Measurements from ENCODE around the gene SPATA17. TPM values are rescaled to one million over a fixed set of nuclear protein-coding genes. Genes with fewer than 3 reads are reported as not detected.

The SPATA17 gene
- total RNA-seq, 1 donor from 2014 or later, result not detected

- TF ChIP-seq POLR2AphosphoS5 (IDR thresholded peaks at IDR 0.05; ENCODE audit: insufficient read depth in 1 of 2, low read depth in 1 of 2) (no peak), POLR2A (IDR thresholded peaks at IDR 0.05) (no peak)
- TF ChIP-seq, protein P1, sequence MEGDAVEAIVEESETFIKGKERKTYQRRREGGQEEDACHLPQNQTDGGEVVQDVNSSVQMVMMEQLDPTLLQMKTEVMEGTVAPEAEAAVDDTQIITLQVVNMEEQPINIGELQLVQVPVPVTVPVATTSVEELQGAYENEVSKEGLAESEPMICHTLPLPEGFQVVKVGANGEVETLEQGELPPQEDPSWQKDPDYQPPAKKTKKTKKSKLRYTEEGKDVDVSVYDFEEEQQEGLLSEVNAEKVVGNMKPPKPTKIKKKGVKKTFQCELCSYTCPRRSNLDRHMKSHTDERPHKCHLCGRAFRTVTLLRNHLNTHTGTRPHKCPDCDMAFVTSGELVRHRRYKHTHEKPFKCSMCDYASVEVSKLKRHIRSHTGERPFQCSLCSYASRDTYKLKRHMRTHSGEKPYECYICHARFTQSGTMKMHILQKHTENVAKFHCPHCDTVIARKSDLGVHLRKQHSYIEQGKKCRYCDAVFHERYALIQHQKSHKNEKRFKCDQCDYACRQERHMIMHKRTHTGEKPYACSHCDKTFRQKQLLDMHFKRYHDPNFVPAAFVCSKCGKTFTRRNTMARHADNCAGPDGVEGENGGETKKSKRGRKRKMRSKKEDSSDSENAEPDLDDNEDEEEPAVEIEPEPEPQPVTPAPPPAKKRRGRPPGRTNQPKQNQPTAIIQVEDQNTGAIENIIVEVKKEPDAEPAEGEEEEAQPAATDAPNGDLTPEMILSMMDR (IDR thresholded peaks at IDR 0.05), result no peak
- intact Hi-C loops (cut with DNase I), result no loop called here
- no peaks in the 10 kb centered on the region for H3K4me1 ChIP-seq
These were observed 72.2 kb downstream of the SPATA17 start for GRCh38 chr1:217703326-217703725.

DNA sequence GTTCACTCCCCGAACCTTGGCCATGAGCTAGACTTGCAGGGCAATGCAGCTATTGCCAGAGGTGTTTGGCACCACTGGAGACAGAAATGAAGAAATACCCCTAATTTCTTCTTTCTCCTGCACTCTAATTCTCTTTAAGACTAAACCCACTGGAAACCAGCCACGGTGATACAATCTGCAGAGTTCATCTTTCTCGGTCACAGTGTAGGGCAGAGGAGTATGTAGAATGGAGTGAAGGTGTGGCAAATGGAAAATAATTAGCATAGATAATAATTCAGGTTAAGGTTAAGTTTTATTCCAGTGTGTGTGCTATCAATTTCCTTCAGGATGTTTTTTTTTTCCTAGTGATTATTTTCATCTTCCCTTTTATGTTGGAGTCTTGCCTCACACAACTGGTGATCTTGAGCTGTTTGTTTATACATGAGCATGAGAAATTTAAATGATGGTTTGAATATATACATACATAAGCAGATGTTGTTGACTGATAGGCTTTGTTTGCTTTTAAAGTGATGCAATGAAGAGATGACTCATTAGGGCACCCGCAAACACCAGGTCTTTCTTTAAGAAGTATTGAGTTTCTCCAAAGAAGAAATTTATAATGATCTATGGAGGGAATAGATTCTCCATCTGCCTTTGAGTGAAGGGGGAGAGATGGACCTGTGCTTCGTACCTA is 81.9 kb downstream of the SPATA17 start:
- no peaks in the 10 kb centered on the region for H3K4me1 ChIP-seq
- no peak overlapping the region for H3K27ac ChIP-seq
- H3K36me3 ChIP-seq, result no peaks in the 10 kb centered on the region
- H3K4me3 ChIP-seq, result no peak overlapping the region
- H3K27me3 ChIP-seq, result no peaks in the 10 kb centered on the region
- DNase-seq (ENCODE audit: extremely low spot score in 2 of 2), result no peak
- no peaks in the 10 kb centered on the region for H3K9me3 ChIP-seq
- TF ChIP-seq POLR2A (IDR thresholded peaks at IDR 0.05) (no peak), POLR2AphosphoS5 (IDR thresholded peaks at IDR 0.05; ENCODE audit: insufficient read depth in 1 of 2, low read depth in 1 of 2) (no peak)
- TF ChIP-seq, protein P1 (IDR thresholded peaks at IDR 0.05), result no peak
- intact Hi-C loops (cut with DNase I), result no loop called here

More at GRCh38 chr1:217703326-217703725, 72.2 kb downstream of the SPATA17 start:
- Histone ChIP-seq H3K27me3 (no peaks in the 10 kb centered on the region), H3K9me3 (no peaks in the 10 kb centered on the region), H3K27ac (no peak overlapping the region), H3K4me3 (no peak overlapping the region), H3K36me3 (no peaks in the 10 kb centered on the region)
- DNase-seq (ENCODE audit: extremely low spot score in 2 of 2), result no peak

GRCh38 chr1:217715681-217716080 is 84.5 kb downstream of the SPATA17 start:
- no peak overlapping the region for H3K4me3 ChIP-seq
- intact Hi-C loops (cut with DNase I), result no loop called here
- no peaks in the 10 kb centered on the region for H3K27me3 ChIP-seq
- no peak for TF ChIP-seq POLR2AphosphoS5 (IDR thresholded peaks at IDR 0.05; ENCODE audit: insufficient read depth in 1 of 2, low read depth in 1 of 2)
- TF ChIP-seq POLR2A (IDR thresholded peaks at IDR 0.05), result no peak
- no peaks in the 10 kb centered on the region for H3K9me3 ChIP-seq
- H3K4me1 ChIP-seq, result no peaks in the 10 kb centered on the region
- no peak for DNase-seq (ENCODE audit: extremely low spot score in 2 of 2)
- H3K27ac ChIP-seq, result no peak overlapping the region
- no peaks in the 10 kb centered on the region for H3K36me3 ChIP-seq

DNA sequence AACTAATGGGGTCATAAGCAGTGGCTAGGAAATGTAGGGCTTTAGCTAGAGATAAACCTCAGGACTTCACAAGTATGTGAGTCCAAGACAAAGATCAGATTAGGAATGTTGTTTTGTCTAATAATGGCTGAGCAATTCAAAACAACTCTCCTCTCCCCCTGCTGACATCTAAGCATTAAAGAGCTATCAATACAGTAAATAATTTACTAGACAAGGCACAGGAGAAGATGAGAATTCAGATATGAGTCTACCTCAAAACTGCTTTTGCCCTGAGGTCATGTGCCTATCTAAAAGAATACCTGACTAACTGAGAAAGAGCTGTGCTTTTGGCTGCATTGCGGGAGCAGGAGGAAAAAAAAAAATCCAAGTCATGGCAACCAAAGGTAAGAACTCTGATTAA is 86.8 kb downstream of the SPATA17 start:
- Histone ChIP-seq H3K36me3 (no peaks in the 10 kb centered on the region), H3K4me1 (no peaks in the 10 kb centered on the region), H3K27me3 (no peaks in the 10 kb centered on the region), H3K9me3 (no peaks in the 10 kb centered on the region), H3K27ac (no peak overlapping the region), H3K4me3 (no peak overlapping the region)
- intact Hi-C loops (cut with DNase I), result no loop called here
- TF ChIP-seq, protein P1 (IDR thresholded peaks at IDR 0.05), result no peak
- TF ChIP-seq POLR2A (IDR thresholded peaks at IDR 0.05) (no peak), POLR2AphosphoS5 (IDR thresholded peaks at IDR 0.05; ENCODE audit: insufficient read depth in 1 of 2, low read depth in 1 of 2) (no peak)
- no peak for DNase-seq (ENCODE audit: extremely low spot score in 2 of 2)

DNA sequence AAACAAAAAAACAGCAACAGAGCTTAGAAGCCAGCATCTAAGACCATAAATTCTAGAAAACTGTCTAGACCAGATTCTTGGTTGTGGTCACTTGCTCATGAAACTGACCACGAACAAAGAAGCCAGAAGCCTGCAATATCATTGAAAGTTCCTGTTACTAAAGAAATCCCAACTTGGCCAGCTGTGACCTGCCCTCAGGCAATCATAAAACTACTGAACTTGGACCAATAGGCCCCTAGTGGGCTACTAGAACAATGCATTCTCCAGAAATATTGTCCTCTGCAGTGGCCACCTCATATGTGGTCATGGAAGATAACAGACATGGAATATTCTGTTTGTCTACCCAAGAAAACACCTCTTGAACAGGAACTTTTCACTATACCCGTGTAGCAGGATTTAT is 87.7 kb downstream of the SPATA17 start:
- no peaks in the 10 kb centered on the region for H3K4me1 ChIP-seq
- intact Hi-C loops (cut with DNase I), result no loop called here

More for the DNA sequence above, 87.7 kb downstream of the SPATA17 start:
- Histone ChIP-seq H3K4me3 (no peak overlapping the region), H3K27me3 (no peaks in the 10 kb centered on the region), H3K9me3 (no peaks in the 10 kb centered on the region), H3K36me3 (no peaks in the 10 kb centered on the region), H3K27ac (no peak overlapping the region)
- no peak for DNase-seq (ENCODE audit: extremely low spot score in 2 of 2)
- TF ChIP-seq POLR2AphosphoS5 (IDR thresholded peaks at IDR 0.05; ENCODE audit: insufficient read depth in 1 of 2, low read depth in 1 of 2) (no peak), POLR2A (IDR thresholded peaks at IDR 0.05) (no peak)
- TF ChIP-seq, protein P1 (IDR thresholded peaks at IDR 0.05), result no peak
